Right atrium auricular region (tissue), 2 donors: ENCODE results near the gene INTS4. TPM values are rescaled to one million over a fixed set of nuclear protein-coding genes. Genes with fewer than 3 reads are reported as not detected.
"Not testable (repeated sequence)": the region's sequence is repeated elsewhere in the genome, so short reads cannot be mapped to it uniquely, and the experiment has no call there.

Experiments
- DNase-seq: peaks from one replicate; pipeline ENCODE4 v3.0.0-alpha.2; 2019; ENCODE audit warnings: low spot score
- H3K27ac ChIP-seq, 2 donors: fragments of 200-600 bp; sonication (generic); 1 replicate in 1 of 2; 2 replicates in 1 of 2; pipeline ENCODE4 v1.5.1; 2016 to 2019
- H3K27me3 ChIP-seq, 2 donors: fragments of 200-600 bp; sonication (generic); one replicate each; pipeline versions ENCODE4 v1.5.1 to v1.6.0; 2017 to 2019
- H3K36me3 ChIP-seq: fragments of 200-600 bp; sonication (generic); one replicate; pipeline ENCODE4 v1.5.1; 2016
- H3K4me1 ChIP-seq, 2 donors: fragments of 200-600 bp; sonication (generic); one replicate each; pipeline versions ENCODE4 v1.5.1 to v1.6.0; 2017 to 2019
- H3K4me3 ChIP-seq, 2 donors: fragments of 200-600 bp; sonication (generic); 1 replicate in 1 of 2; 2 replicates in 1 of 2; pipeline ENCODE4 v1.5.1; 2017 to 2019; ENCODE audit warnings: mild to moderate bottlenecking in 1 of 2, moderate library complexity in 1 of 2
- H3K9me3 ChIP-seq, 2 donors: fragments of 200-600 bp; sonication (generic); one replicate each; pipeline ENCODE4 v1.5.1; 2019
- total RNA-seq, 2 donors: library from RNA; depleted of rRNA; stranded (reverse); fragments of >200 nt; gene quantifications; one replicate each; pipeline ENCODE4 v1.1.0, GENCODE V29; 2016
- TF ChIP-seq, protein P1 (sequence below), 2 donors: fragments of 200-600 bp; sonication (generic); IDR thresholded peaks; one replicate each; pipeline ENCODE4 v1.5.1; 2019; ENCODE audit warnings: antibody characterized with exemption in 2 of 2

The INTS4 gene
- total RNA-seq, 2 donors from 2014 or later, result 9.9 to 12.3 TPM

GRCh38 chr11:78034623-78035022 is 40.2 kb upstream of the INTS4 start:
- Histone ChIP-seq H3K27ac (no peak overlapping the region), H3K4me1 (peaks cover 0 to 10% of the 10 kb centered on the region in 2 donors), H3K36me3 (no peaks in the 10 kb centered on the region), H3K27me3 (no peaks in the 10 kb centered on the region), H3K4me3 (no peak overlapping the region), H3K9me3 (no peaks in the 10 kb centered on the region)
- DNase-seq, result no peak
- TF ChIP-seq, protein P1, sequence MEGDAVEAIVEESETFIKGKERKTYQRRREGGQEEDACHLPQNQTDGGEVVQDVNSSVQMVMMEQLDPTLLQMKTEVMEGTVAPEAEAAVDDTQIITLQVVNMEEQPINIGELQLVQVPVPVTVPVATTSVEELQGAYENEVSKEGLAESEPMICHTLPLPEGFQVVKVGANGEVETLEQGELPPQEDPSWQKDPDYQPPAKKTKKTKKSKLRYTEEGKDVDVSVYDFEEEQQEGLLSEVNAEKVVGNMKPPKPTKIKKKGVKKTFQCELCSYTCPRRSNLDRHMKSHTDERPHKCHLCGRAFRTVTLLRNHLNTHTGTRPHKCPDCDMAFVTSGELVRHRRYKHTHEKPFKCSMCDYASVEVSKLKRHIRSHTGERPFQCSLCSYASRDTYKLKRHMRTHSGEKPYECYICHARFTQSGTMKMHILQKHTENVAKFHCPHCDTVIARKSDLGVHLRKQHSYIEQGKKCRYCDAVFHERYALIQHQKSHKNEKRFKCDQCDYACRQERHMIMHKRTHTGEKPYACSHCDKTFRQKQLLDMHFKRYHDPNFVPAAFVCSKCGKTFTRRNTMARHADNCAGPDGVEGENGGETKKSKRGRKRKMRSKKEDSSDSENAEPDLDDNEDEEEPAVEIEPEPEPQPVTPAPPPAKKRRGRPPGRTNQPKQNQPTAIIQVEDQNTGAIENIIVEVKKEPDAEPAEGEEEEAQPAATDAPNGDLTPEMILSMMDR (IDR thresholded peaks at IDR 0.05), result no peak

DNA sequence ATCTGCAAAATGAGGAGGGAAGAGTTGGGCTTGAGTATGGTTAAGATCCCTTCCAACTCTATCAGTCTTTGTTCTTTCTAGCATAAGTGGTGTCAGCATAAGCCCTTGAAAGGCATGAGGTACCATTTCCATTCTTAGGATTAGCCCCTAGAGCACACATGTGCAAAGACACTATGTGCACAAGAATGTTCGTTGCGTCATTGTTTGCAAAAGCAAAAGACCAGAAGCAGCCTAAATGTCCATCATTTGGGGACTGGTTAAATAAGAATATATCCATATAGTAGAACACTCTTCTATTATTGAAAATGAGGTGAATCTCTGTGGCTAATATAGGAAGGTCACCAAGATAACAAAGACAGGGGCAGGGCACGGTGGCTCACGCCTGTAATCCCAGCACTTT is 38.6 kb upstream of the INTS4 start:
- H3K9me3 ChIP-seq, result no peaks in the 10 kb centered on the region
- no peak for DNase-seq
- H3K4me1 ChIP-seq, result peaks cover 0 to 10% of the 10 kb centered on the region in 2 donors
- H3K27me3 ChIP-seq, result no peaks in the 10 kb centered on the region
- TF ChIP-seq, protein P1 (IDR thresholded peaks at IDR 0.05), result no peak
- H3K36me3 ChIP-seq, result no peaks in the 10 kb centered on the region
- H3K4me3 ChIP-seq, result no peak overlapping the region
- H3K27ac ChIP-seq, result no peak overlapping the region

DNA sequence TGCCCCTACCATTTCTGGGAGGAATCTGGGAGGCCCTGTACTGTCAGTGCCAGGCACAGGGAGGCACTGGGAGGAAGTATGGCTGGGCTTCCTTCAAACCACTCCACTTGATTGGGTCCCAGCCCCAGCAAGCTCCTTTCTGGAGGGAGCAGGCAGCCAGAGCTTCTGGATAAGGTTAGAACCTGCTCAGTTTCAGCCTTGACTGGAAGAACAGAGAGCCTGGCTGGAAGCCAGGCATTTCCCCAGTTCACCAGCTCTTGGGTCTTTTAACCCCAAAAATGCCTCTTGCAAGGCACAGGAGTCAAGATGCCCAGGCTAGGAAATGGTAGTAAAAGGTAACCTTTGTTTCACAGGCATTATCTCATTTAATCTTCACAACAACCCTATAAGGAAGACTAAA is 37.6 kb upstream of the INTS4 start:
- H3K4me1 ChIP-seq, result peaks cover 0 to 10% of the 10 kb centered on the region in 2 donors
- H3K9me3 ChIP-seq, result no peaks in the 10 kb centered on the region
- no peaks in the 10 kb centered on the region for H3K27me3 ChIP-seq
- TF ChIP-seq, protein P1 (IDR thresholded peaks at IDR 0.05), result no peak
- no peak overlapping the region for H3K27ac ChIP-seq
- DNase-seq, result no peak
- H3K36me3 ChIP-seq, result no peaks in the 10 kb centered on the region
- H3K4me3 ChIP-seq, result no peak overlapping the region

DNA sequence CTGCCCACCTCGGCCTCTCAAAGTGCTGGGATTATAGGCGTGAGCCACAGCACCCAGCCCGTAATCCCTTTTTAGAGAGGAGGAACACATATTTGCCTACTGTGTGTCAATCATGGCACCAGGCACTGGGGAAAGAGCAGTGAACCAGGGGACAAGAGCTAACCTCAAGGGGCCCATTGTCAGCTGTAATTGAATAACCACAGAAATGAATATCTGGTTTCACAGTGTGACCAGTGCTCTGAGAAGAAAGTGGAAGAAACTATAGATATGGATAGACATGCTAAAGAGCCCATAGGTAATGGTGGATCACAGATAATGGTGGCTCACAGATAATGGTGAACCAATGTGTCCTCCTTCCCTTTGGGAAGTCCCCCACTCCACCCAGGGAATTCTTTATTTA is 37.2 kb upstream of the INTS4 start:
- DNase-seq, result no peak
- Histone ChIP-seq H3K4me3 (no peak overlapping the region), H3K36me3 (no peaks in the 10 kb centered on the region), H3K9me3 (no peaks in the 10 kb centered on the region), H3K27ac (no peak overlapping the region), H3K4me1 (peaks cover 0 to 10% of the 10 kb centered on the region in 2 donors), H3K27me3 (no peaks in the 10 kb centered on the region)
- TF ChIP-seq, protein P1 (IDR thresholded peaks at IDR 0.05), result no peak

- TF ChIP-seq, protein P1 (IDR thresholded peaks at IDR 0.05), result no peak
- no peak for DNase-seq
- Histone ChIP-seq H3K9me3 (no peaks in the 10 kb centered on the region), H3K36me3 (no peaks in the 10 kb centered on the region), H3K4me1 (peaks cover 0 to 10% of the 10 kb centered on the region in 2 donors), H3K4me3 (no peak overlapping the region), H3K27ac (no peak overlapping the region), H3K27me3 (no peaks in the 10 kb centered on the region)
Observed at GRCh38 chr11:78030429-78031325, 36.2 kb upstream of the INTS4 start.

DNA sequence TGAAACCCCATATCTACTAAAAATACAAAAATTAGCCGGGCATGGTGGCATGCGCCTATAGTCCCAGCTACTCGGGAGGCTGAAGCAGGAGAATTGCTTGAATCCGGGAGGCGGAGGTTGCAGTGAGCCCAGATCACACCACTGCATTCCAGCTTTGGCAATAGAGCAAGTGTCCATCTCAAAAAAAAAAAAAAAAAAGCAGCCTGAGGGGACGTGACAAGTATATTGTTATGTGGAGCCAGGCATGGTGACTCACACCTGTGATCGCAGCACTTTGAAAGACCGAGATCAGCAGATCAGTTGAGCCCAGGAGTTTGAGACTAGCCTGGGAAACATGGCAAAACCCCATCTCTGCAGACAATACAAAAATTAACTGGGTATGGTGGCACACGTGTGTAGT is 34.0 kb upstream of the INTS4 start:
- not testable (repeated sequence) for H3K27ac ChIP-seq, H3K4me3 ChIP-seq, H3K36me3 ChIP-seq, H3K9me3 ChIP-seq, H3K27me3 ChIP-seq, DNase-seq
- peaks cover 0 to 11% of the 10 kb centered on the region in 2 donors for H3K4me1 ChIP-seq
